HL-60 (cell line): ENCODE results near the gene NPM1.
"Not testable (repeated sequence)": the region's sequence is repeated elsewhere in the genome, so short reads cannot be mapped to it uniquely, and the experiment has no call there.

Source experiments
- DNase-seq, 2 experiments: peaks; one replicate each; pipeline ENCODE4 v3.0.0-alpha.2; 2010 to 2020; ENCODE audit warnings: low read depth in 1 of 2, low spot score in 1 of 2
- H3K27ac ChIP-seq: fragments of 250-450 bp; sonication (Bioruptor Pico); replicated peaks from 2 replicates; pipeline ENCODE4 v1.5.1; 2020; ENCODE audit warnings: mild to moderate bottlenecking, moderate library complexity
- H3K27me3 ChIP-seq: fragments of 250-450 bp; sonication (Bioruptor Pico); 2 replicates; pipeline ENCODE4 v1.5.1; 2021; ENCODE audit warnings: mild to moderate bottlenecking, moderate library complexity; ENCODE audit not compliant: insufficient read depth, poor library complexity, severe bottlenecking
- H3K4me3 ChIP-seq: replicated peaks from 2 replicates; pipeline ENCODE4 v1.5.1; 2011; ENCODE audit warnings: mild to moderate bottlenecking, control low read depth, low read length; ENCODE audit not compliant: insufficient read depth
- GABPA ChIP-seq: IDR thresholded peaks from 2 replicates; pipeline ENCODE4 v1.6.1; 2012; ENCODE audit warnings: low read depth
- POLR2AphosphoS5 ChIP-seq: IDR thresholded peaks from 2 replicates; pipeline ENCODE4 v1.6.1; 2012; ENCODE audit warnings: low read depth
- SPI1 ChIP-seq: IDR thresholded peaks from 2 replicates; pipeline ENCODE4 v1.6.1; 2012; ENCODE audit warnings: low read depth, mild to moderate bottlenecking, borderline replicate concordance
- TF ChIP-seq, protein P1 (sequence below): IDR thresholded peaks from 2 replicates; pipeline ENCODE4 v1.6.1; 2012; ENCODE audit warnings: low read depth; ENCODE audit not compliant: insufficient replicate concordance
- TF ChIP-seq, protein P2 (sequence below): IDR thresholded peaks from one replicate; pipeline ENCODE4 v1.5.1; 2011; ENCODE audit warnings: low read length, control low read depth, inconsistent platforms; ENCODE audit not compliant: insufficient read depth

NPM1 gene

GRCh38 chr5:171397599-171397998 is 9.9 kb downstream of the NPM1 start:
- H3K4me3 ChIP-seq, result no peak overlapping the region
- no peak for TF ChIP-seq POLR2AphosphoS5
- no peak for TF ChIP-seq SPI1
- TF ChIP-seq, protein P1, sequence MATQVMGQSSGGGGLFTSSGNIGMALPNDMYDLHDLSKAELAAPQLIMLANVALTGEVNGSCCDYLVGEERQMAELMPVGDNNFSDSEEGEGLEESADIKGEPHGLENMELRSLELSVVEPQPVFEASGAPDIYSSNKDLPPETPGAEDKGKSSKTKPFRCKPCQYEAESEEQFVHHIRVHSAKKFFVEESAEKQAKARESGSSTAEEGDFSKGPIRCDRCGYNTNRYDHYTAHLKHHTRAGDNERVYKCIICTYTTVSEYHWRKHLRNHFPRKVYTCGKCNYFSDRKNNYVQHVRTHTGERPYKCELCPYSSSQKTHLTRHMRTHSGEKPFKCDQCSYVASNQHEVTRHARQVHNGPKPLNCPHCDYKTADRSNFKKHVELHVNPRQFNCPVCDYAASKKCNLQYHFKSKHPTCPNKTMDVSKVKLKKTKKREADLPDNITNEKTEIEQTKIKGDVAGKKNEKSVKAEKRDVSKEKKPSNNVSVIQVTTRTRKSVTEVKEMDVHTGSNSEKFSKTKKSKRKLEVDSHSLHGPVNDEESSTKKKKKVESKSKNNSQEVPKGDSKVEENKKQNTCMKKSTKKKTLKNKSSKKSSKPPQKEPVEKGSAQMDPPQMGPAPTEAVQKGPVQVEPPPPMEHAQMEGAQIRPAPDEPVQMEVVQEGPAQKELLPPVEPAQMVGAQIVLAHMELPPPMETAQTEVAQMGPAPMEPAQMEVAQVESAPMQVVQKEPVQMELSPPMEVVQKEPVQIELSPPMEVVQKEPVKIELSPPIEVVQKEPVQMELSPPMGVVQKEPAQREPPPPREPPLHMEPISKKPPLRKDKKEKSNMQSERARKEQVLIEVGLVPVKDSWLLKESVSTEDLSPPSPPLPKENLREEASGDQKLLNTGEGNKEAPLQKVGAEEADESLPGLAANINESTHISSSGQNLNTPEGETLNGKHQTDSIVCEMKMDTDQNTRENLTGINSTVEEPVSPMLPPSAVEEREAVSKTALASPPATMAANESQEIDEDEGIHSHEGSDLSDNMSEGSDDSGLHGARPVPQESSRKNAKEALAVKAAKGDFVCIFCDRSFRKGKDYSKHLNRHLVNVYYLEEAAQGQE, result no peak
- TF ChIP-seq GABPA, result no peak
- TF ChIP-seq, protein P2, sequence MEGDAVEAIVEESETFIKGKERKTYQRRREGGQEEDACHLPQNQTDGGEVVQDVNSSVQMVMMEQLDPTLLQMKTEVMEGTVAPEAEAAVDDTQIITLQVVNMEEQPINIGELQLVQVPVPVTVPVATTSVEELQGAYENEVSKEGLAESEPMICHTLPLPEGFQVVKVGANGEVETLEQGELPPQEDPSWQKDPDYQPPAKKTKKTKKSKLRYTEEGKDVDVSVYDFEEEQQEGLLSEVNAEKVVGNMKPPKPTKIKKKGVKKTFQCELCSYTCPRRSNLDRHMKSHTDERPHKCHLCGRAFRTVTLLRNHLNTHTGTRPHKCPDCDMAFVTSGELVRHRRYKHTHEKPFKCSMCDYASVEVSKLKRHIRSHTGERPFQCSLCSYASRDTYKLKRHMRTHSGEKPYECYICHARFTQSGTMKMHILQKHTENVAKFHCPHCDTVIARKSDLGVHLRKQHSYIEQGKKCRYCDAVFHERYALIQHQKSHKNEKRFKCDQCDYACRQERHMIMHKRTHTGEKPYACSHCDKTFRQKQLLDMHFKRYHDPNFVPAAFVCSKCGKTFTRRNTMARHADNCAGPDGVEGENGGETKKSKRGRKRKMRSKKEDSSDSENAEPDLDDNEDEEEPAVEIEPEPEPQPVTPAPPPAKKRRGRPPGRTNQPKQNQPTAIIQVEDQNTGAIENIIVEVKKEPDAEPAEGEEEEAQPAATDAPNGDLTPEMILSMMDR, result no peak
- no peaks in the 10 kb centered on the region for H3K27me3 ChIP-seq
- H3K27ac ChIP-seq, result no peak overlapping the region
- DNase-seq, result no peak

- H3K4me3 ChIP-seq, DNase-seq, H3K27ac ChIP-seq, H3K27me3 ChIP-seq: not testable (repeated sequence)
These were observed 11.0 kb downstream of the NPM1 start for GRCh38 chr5:171398660-171399059.

DNA sequence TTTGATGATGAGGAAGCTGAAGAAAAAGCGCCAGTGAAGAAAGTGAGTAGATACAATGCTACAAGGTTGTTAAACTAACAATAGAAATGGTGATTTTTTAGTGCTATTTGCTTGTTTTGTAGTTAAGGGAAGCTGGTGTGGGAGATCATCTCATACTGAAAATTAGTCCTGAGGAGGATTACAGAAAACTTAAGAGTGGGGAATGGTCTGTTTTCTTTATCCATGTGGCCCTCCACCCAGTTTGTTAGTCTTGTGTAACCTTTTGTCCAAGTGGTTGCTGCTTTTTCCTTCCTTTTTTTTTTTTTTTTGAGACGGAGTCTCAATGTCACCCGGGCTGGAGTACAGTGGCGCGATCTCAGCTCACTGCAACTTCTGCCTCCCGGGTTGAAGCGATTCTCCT is 12.5 kb downstream of the NPM1 start:
- Histone ChIP-seq H3K27me3 (no peaks in the 10 kb centered on the region), H3K4me3 (no peak overlapping the region), H3K27ac (no peak overlapping the region)
- DNase-seq, result peak in 1 of 2 experiments; percentile 51
- TF ChIP-seq, protein P1, result no peak
- TF ChIP-seq SPI1, result no peak
- TF ChIP-seq GABPA, result no peak
- TF ChIP-seq, protein P2, result no peak
- TF ChIP-seq POLR2AphosphoS5, result no peak

DNA sequence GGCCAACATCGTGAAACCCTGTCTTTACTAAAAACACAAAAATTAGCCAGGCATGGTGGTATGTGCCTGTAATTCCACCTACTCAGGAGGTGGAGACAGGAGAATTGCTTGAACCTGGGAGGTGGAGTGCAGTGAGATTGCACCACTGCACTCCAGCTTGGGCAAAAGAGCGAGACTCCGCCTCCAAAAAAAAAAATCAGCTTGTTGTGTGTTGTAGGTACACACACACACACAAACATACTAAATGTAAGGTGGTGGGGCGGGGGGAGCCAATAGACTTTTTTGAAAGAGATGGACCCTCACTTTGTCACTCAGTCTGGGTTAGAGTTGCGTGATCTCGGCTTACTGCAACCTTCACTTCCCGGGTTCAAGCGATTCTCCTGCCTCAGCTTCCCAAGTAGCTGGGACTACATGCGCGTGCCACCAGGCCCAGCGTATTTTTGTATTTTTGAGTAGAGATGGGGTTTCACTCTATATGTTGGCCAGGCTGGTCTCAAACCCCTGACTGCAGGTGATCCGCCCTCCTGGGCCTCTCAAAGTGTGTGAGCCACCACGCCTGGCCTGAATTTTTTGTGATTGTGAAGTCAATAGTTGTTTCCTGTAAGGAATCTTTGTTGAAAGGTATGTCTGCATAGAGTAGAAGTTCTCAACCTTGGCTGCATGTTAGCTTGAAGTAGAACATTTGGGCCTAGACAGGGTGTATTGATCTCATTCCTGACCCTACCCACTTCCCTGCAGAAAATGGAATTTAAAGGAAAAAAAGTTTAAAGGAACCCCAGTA is 13.7 kb downstream of the NPM1 start:
- DNase-seq, result peak in 1 of 2 experiments; percentile 63
- no peak overlapping the region for H3K27ac ChIP-seq
- TF ChIP-seq SPI1, result no peak
- peak; percentile 11; the same call in 1 of the 2 replicates for TF ChIP-seq POLR2AphosphoS5
- TF ChIP-seq, protein P1, result no peak
- TF ChIP-seq, protein P2, result no peak
- TF ChIP-seq GABPA, result no peak
- no peaks in the 10 kb centered on the region for H3K27me3 ChIP-seq
- no peak overlapping the region for H3K4me3 ChIP-seq

- H3K4me3 ChIP-seq, H3K27me3 ChIP-seq, DNase-seq, H3K27ac ChIP-seq: not testable (repeated sequence)
These were observed 15.1 kb downstream of the NPM1 start for GRCh38 chr5:171402751-171403150.
